Cardiac fibroblast (primary cell): ENCODE data around the gene CCDC3.

Experiments used
- DNase-seq, 2 donors: peaks; one replicate each; pipeline versions ENCODE4 v3.0.0 to v3.0.0-alpha.2; 2010; ENCODE audit warnings: low read depth in 2 of 2
- H3K4me3 ChIP-seq, 2 donors: replicated peaks in 1 of 2; 1 replicate in 1 of 2; 2 replicates in 1 of 2; pipeline ENCODE4 v1.5.1; 2011; ENCODE audit warnings: low read depth in 2 of 2, low read length in 2 of 2, mild to moderate bottlenecking in 2 of 2, moderate library complexity in 1 of 2
- CTCF ChIP-seq: IDR thresholded peaks from one replicate; pipeline ENCODE4 v1.5.1; 2011; ENCODE audit warnings: low read depth, mild to moderate bottlenecking, low read length, inconsistent platforms

CCDC3 gene

GRCh38 chr10:12937527-12937926 is 64.0 kb downstream of the CCDC3 start:
- DNase-seq = peak in 1 of 2 donors; percentile 33
- no peak overlapping the region for H3K4me3 ChIP-seq
- no peak for TF ChIP-seq CTCF

- no peak overlapping the region for H3K4me3 ChIP-seq
- peak; percentile 23 to 68 for DNase-seq
- TF ChIP-seq CTCF = no peak
Observed at GRCh38 chr10:12934777-12935176, 66.7 kb downstream of the CCDC3 start.

- no peak for TF ChIP-seq CTCF
- no peak overlapping the region for H3K4me3 ChIP-seq
- DNase-seq = no peak
Observed at GRCh38 chr10:12929381-12929780, 72.1 kb downstream of the CCDC3 start.

- no peak for TF ChIP-seq CTCF
- no peak for DNase-seq
Observed at GRCh38 chr10:12928571-12928970, 72.9 kb downstream of the CCDC3 start.

GRCh38 chr10:12927896-12928295 is 73.6 kb downstream of the CCDC3 start:
- H3K4me3 ChIP-seq = no peak overlapping the region
- DNase-seq = no peak
- no peak for TF ChIP-seq CTCF

More at GRCh38 chr10:12928571-12928970, 72.9 kb downstream of the CCDC3 start:
- no peak overlapping the region for H3K4me3 ChIP-seq

GRCh38 chr10:12925845-12926244 is 75.7 kb downstream of the CCDC3 start:
- no peak overlapping the region for H3K4me3 ChIP-seq
- no peak for DNase-seq
- no peak for TF ChIP-seq CTCF

- no peak for TF ChIP-seq CTCF
- DNase-seq = no peak
- H3K4me3 ChIP-seq = no peak overlapping the region
Observed at GRCh38 chr10:12924911-12925310, 76.6 kb downstream of the CCDC3 start.
